Hepatocyte (in vitro differentiated cells): ENCODE results near the gene TMEM86B.

Source experiments
- CTCF ChIP-seq: fragments of 200-600 bp; sonication (generic); IDR thresholded peaks from 2 replicates; pipeline ENCODE4 v1.5.1; 2016; ENCODE audit warnings: antibody characterized with exemption, mild to moderate bottlenecking; ENCODE audit not compliant: poor library complexity
- EZH2 ChIP-seq: fragments of 200-600 bp; sonication (generic); IDR thresholded peaks from 2 replicates; pipeline ENCODE4 v1.6.1; 2016; ENCODE audit warnings: antibody characterized with exemption, mild to moderate bottlenecking, borderline replicate concordance

DNA sequence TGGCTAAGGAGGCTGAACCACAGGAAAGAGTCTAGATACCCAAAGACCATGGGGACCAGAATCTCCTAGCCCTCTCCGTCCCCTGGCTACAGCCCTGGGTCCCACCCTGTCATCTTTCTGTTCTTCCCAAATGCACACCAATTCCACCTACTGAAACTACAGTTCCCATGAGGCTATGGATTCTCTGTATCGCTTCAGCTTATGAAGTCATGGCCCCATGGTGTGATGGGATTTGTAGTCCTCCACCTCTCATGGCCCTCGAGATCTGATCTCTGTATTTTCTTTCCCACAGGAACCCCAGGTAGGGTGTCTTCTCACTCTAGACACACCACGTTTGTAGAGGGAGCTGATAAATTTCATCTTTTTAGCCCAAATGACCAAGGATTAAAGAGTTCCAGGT is 31.0 kb downstream of the TMEM86B start:
- TF ChIP-seq EZH2 (no peak), CTCF (no peak)
